Smooth muscle cell (in vitro differentiated cells): ENCODE data around the gene GRIK5. TPM values are rescaled to one million over a fixed set of nuclear protein-coding genes. Genes with fewer than 3 reads are reported as not detected.

Experiments
- DNase-seq: peaks from one replicate; lab custom pipeline; 2025; ENCODE audit not compliant: unreplicated experiment; lab: John Stamatoyannopoulos, UW
- H2AFZ ChIP-seq: fragments of 200-600 bp; sonication (generic); 2 replicates; pipeline ENCODE4 v1.6.0; 2016; ENCODE audit warnings: antibody characterized with exemption, low read depth, mild to moderate bottlenecking
- H3F3A ChIP-seq: fragments of 200-600 bp; sonication (generic); 2 replicates; pipeline ENCODE4 v1.6.0; 2017; ENCODE audit warnings: antibody characterized with exemption, low read depth
- H3K27ac ChIP-seq: fragments of 200-600 bp; sonication (generic); 2 replicates; pipeline ENCODE4 v1.5.1; 2016; ENCODE audit warnings: low read depth, mild to moderate bottlenecking
- H3K27me3 ChIP-seq: fragments of 200-600 bp; sonication (generic); 2 replicates; pipeline ENCODE4 v1.6.1; 2016; ENCODE audit warnings: low read depth, mild to moderate bottlenecking
- H3K36me3 ChIP-seq: fragments of 200-600 bp; sonication (generic); 2 replicates; pipeline ENCODE4 v1.5.1; 2016; ENCODE audit warnings: low read depth
- H3K4me1 ChIP-seq: fragments of 200-600 bp; sonication (generic); 2 replicates; pipeline ENCODE4 v1.5.1; 2016; ENCODE audit warnings: low read depth
- H3K4me2 ChIP-seq: fragments of 200-600 bp; sonication (generic); 2 replicates; pipeline ENCODE4 v1.6.0; 2016; ENCODE audit warnings: mild to moderate bottlenecking
- H3K4me3 ChIP-seq: fragments of 200-600 bp; sonication (generic); 2 replicates; pipeline ENCODE4 v1.5.1; 2016; ENCODE audit warnings: mild to moderate bottlenecking
- H3K79me2 ChIP-seq: fragments of 200-600 bp; sonication (generic); 2 replicates; pipeline ENCODE4 v1.6.0; 2016; ENCODE audit warnings: low read depth, mild to moderate bottlenecking
- H3K9ac ChIP-seq: fragments of 200-600 bp; sonication (generic); 2 replicates; pipeline ENCODE4 v1.6.0; 2016; ENCODE audit warnings: low read depth
- H3K9me3 ChIP-seq: fragments of 200-600 bp; sonication (generic); replicated peaks from 2 replicates; pipeline ENCODE4 v1.5.1; 2016; ENCODE audit warnings: low read depth
- H4K20me1 ChIP-seq: fragments of 200-600 bp; sonication (generic); 2 replicates; pipeline ENCODE4 v1.6.0; 2016; ENCODE audit warnings: low read depth
- CTCF ChIP-seq: fragments of 200-600 bp; sonication (generic); IDR thresholded peaks from 2 replicates; pipeline ENCODE4 v1.5.1; 2017; ENCODE audit warnings: borderline replicate concordance, mild to moderate bottlenecking, antibody characterized with exemption; ENCODE audit not compliant: insufficient read depth, poor library complexity, severe bottlenecking
- WGBS: methylation state at CpG from one replicate; pipeline ENCODE4 v1.1.7; 2016; ENCODE audit warnings: low lambda C conversion rate; 5-methylcytosine and 5-hydroxymethylcytosine counted together
- polyA plus RNA-seq: library from polyadenylated mRNA; unstranded; fragments of >200 nt; fragmentation: Nextera tagmentation; extraction: Ambion mirVana; gene quantifications from 2 replicates; pipeline ENCODE4 v1.2.1, GENCODE V29; 2016
- total RNA-seq: library from RNA; depleted of rRNA; stranded (reverse); fragments of >200 nt; gene quantifications from 2 replicates; pipeline ENCODE4 v1.2.3, GENCODE V29; 2014

The GRIK5 gene
- total and polyA plus RNA-seq, 2 experiments from 2014 or later = 0.67 to 2.0 TPM

DNA sequence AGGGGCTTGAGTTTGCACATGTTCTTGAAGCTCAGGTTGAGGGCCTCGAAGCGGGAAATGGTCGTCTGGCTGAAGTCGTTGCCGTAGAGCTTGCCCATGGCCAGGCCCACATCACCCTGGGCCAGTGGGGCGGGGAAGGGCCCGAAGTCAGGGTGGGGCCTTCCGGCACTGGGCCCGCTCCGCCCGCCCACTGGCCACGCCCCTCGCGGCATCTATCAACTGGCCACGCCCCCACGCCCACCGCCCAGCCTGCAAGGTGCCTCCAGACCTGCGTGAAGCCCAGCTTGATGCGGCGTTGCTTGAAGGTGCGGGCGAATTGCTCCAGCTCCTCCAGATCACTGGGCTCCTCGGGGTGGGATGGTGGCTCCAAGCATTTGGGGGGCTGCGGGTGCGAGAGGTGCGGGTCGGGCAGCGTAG, 25.8 kb upstream of the GRIK5 start:
- H3K4me1 ChIP-seq = no peaks in the 10 kb centered on the region
- no peaks in the 10 kb centered on the region for H3K79me2 ChIP-seq
- no peaks in the 10 kb centered on the region for H3K36me3 ChIP-seq
- WGBS = 34% methylated on average over 19 of the region's 28 CpGs
- no peak for DNase-seq
- no peak for TF ChIP-seq CTCF
- H3K9me3 ChIP-seq = no peaks in the 10 kb centered on the region
- no peaks in the 10 kb centered on the region for H3F3A ChIP-seq
- no peak overlapping the region for H3K27ac ChIP-seq
- no peak overlapping the region for H2AFZ ChIP-seq
- no peak overlapping the region for H3K9ac ChIP-seq
- no peak overlapping the region for H3K4me2 ChIP-seq
- peaks cover 8% of the 10 kb centered on the region for H3K27me3 ChIP-seq
- no peaks in the 10 kb centered on the region for H4K20me1 ChIP-seq
- no peak overlapping the region for H3K4me3 ChIP-seq

GRCh38 chr19:42095142-42095813, 25.3 kb upstream of the GRIK5 start:
- no peak for DNase-seq
- 92% methylated on average over 36 of the region's 36 CpGs for WGBS
- TF ChIP-seq CTCF = no peak
- peaks cover 8% of the 10 kb centered on the region for H3K27me3 ChIP-seq
- H3K79me2 ChIP-seq = no peaks in the 10 kb centered on the region
- H3K9me3 ChIP-seq = no peaks in the 10 kb centered on the region
- H3K36me3 ChIP-seq = no peaks in the 10 kb centered on the region
- no peak overlapping the region for H3K9ac ChIP-seq
- H3F3A ChIP-seq = no peaks in the 10 kb centered on the region
- no peak overlapping the region for H3K4me3 ChIP-seq
- H3K27ac ChIP-seq = no peak overlapping the region
- H4K20me1 ChIP-seq = no peaks in the 10 kb centered on the region
- H3K4me1 ChIP-seq = no peaks in the 10 kb centered on the region
- H2AFZ ChIP-seq = no peak overlapping the region
- H3K4me2 ChIP-seq = no peak overlapping the region

DNA sequence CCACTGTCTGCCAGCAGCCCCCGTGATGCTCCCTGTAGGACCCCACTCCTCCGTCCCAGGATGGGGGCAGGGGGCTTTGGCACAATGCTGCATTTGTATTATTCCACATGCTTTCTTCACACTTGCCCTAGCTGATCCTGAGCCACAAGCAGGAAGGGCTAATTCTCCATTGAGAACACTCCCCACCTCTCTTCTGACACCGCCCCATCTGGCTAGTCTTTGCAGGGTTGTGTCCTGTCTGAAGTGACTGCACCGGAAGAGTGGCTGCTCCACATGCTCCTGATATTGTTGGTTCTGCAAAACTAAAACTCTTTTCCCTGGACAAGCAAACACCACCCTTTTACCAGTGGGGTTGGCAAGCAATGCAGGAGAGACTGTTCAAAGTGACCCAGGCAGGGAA, 23.9 kb upstream of the GRIK5 start:
- H3K4me1 ChIP-seq = peaks cover 1% of the 10 kb centered on the region
- H3F3A ChIP-seq = no peaks in the 10 kb centered on the region
- H3K9ac ChIP-seq = no peak overlapping the region
- no peak for TF ChIP-seq CTCF
- H3K4me2 ChIP-seq = no peak overlapping the region
- no peaks in the 10 kb centered on the region for H3K36me3 ChIP-seq
- no peak for DNase-seq
- H4K20me1 ChIP-seq = no peaks in the 10 kb centered on the region
- H3K9me3 ChIP-seq = no peaks in the 10 kb centered on the region
- H3K4me3 ChIP-seq = no peak overlapping the region
- H3K27ac ChIP-seq = no peak overlapping the region
- H2AFZ ChIP-seq = no peak overlapping the region
- H3K79me2 ChIP-seq = no peaks in the 10 kb centered on the region
- peaks cover 8% of the 10 kb centered on the region for H3K27me3 ChIP-seq
- 85% methylated on average over 4 of the region's 4 CpGs for whole genome bisulfite sequencing

DNA sequence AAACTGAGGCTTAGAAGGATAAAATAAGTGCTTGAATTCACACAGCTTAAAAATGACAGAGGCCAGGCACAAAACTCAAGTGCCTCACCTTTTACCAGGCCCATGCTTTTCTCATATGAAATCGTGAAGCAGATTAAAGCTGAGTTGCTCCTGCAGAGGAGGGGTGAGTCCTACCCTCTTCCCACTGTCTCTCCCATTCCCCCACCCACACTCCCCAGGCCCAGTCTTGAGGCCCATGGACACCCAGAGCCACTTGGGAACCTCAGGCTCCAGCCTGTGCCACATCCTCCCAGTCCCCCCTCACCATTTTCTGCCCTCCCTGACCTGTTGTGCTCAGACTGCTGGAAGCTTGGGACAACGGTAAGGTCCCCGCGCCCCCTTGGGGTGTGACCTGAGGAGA, 23.5 kb upstream of the GRIK5 start:
- Histone ChIP-seq H3F3A (no peaks in the 10 kb centered on the region), H3K27ac (no peak overlapping the region), H2AFZ (no peak overlapping the region), H3K9ac (no peak overlapping the region), H4K20me1 (no peaks in the 10 kb centered on the region), H3K4me1 (peaks cover 5% of the 10 kb centered on the region), H3K4me2 (no peak overlapping the region), H3K79me2 (no peaks in the 10 kb centered on the region), H3K9me3 (no peaks in the 10 kb centered on the region), H3K36me3 (no peaks in the 10 kb centered on the region), H3K27me3 (peaks cover 8% of the 10 kb centered on the region), H3K4me3 (no peak overlapping the region)
- DNase-seq = no peak
- TF ChIP-seq CTCF = no peak
- WGBS = 89% methylated on average over 4 of the region's 4 CpGs
